GM12873 (cell line): ENCODE data around the gene ZSCAN2.

ENCODE experiments used
- CTCF ChIP-seq: IDR thresholded peaks from 2 replicates; pipeline ENCODE4 v1.5.1; 2012; ENCODE audit warnings: low read depth, mild to moderate bottlenecking, moderate library complexity, low read length, control low read depth; ENCODE audit not compliant: insufficient read depth; ENCODE audit errors: missing control alignments

The ZSCAN2 gene

GRCh38 chr15:84643838-84644237 is 43.0 kb downstream of the ZSCAN2 start:
- TF ChIP-seq CTCF: no peak

GRCh38 chr15:84645496-84645895 is 44.7 kb downstream of the ZSCAN2 start:
- TF ChIP-seq CTCF: no peak

GRCh38 chr15:84645997-84646396 is 45.2 kb downstream of the ZSCAN2 start:
- no peak for TF ChIP-seq CTCF

GRCh38 chr15:84647726-84648125 is 46.9 kb downstream of the ZSCAN2 start:
- TF ChIP-seq CTCF: no peak

GRCh38 chr15:84648539-84648938 is 47.7 kb downstream of the ZSCAN2 start:
- TF ChIP-seq CTCF: no peak

- TF ChIP-seq CTCF: no peak
These were observed 48.9 kb downstream of the ZSCAN2 start for GRCh38 chr15:84649706-84650105.

- TF ChIP-seq CTCF: no peak
These were observed 52.7 kb downstream of the ZSCAN2 start for GRCh38 chr15:84653584-84653909.
